Muscle of leg (tissue), 16 donors: ENCODE measurements around the gene C1QTNF9B. TPM values are rescaled to one million over a fixed set of nuclear protein-coding genes. Genes with fewer than 3 reads are reported as not detected.
"Not testable (repeated sequence)": the region's sequence is repeated elsewhere in the genome, so short reads cannot be mapped to it uniquely, and the experiment has no call there.

ENCODE experiments used
- DNase-seq: peaks from one replicate; pipeline ENCODE4 v3.0.0; 2013
- H3K27ac ChIP-seq: one replicate; pipeline ENCODE4 v1.5.1; 2013; ENCODE audit warnings: mild to moderate bottlenecking, low read length, control low read depth
- H3K27me3 ChIP-seq: one replicate; pipeline ENCODE4 v1.6.1; 2013; ENCODE audit warnings: low read length; ENCODE audit not compliant: control insufficient read depth, insufficient read depth
- H3K36me3 ChIP-seq: one replicate; pipeline ENCODE4 v1.6.1; 2013; ENCODE audit warnings: low read length; ENCODE audit not compliant: control insufficient read depth, insufficient read depth
- H3K4me1 ChIP-seq: one replicate; pipeline ENCODE4 v1.6.1; 2013; ENCODE audit warnings: low read length; ENCODE audit not compliant: control insufficient read depth, insufficient read depth
- H3K4me3 ChIP-seq: one replicate; pipeline ENCODE4 v1.5.1; 2013; ENCODE audit warnings: low read length, control low read depth
- H3K9me3 ChIP-seq: replicated peaks from 2 replicates; pipeline ENCODE4 v1.6.1; 2013; ENCODE audit warnings: low read depth, low read length; ENCODE audit not compliant: control insufficient read depth
- WGBS: methylation state at CpG from one replicate; pipeline ENCODE4 v1.1.5; 2013; ENCODE audit warnings: missing lambda C conversion rate; ENCODE audit not compliant: insufficient coverage; 5-methylcytosine and 5-hydroxymethylcytosine counted together
- long read RNA-seq, 11 donors: transcript quantifications; one replicate each; lab custom pipeline, GENCODE V29; 2026
- polyA plus RNA-seq, 8 donors: library from polyadenylated mRNA; unstranded; fragments of 120-200 nt; gene quantifications; one replicate each; pipeline versions ENCODE4 v1.2.1 to v1.2.3, GENCODE V29; 2013; ENCODE audit warnings: inconsistent platforms in 1 of 8, low replicate concordance in 1 of 8; ENCODE audit not compliant: insufficient read length in 8 of 8, insufficient read depth in 1 of 8
- total RNA-seq: library from RNA; stranded (reverse); fragments of 120-200 nt; gene quantifications from one replicate; pipeline ENCODE4 v1.2.4, GENCODE V29; 2013

The C1QTNF9B gene
- total RNA-seq (2.9 TPM), polyA plus RNA-seq (1 to 10 TPM in 7 of 8 donors, under 1 TPM in 1; 0.95 to 3.7 (median 2.5) TPM)
- long read RNA-seq, donor 1, result 0 reads
- long read RNA-seq, donor 2, result 0 reads
- long read RNA-seq, donor 3, result 0 reads
- long read RNA-seq, donor 4, result 0 reads
- long read RNA-seq, donor 5, result 0 reads
- long read RNA-seq, donor 6, result 0 reads
- long read RNA-seq, donor 7, result 0 reads
- long read RNA-seq, donor 8, result 0 reads
- long read RNA-seq, donor 9, result 0 reads
- long read RNA-seq, donor 10, result 0 reads
- long read RNA-seq, donor 11, result 0 reads

DNA sequence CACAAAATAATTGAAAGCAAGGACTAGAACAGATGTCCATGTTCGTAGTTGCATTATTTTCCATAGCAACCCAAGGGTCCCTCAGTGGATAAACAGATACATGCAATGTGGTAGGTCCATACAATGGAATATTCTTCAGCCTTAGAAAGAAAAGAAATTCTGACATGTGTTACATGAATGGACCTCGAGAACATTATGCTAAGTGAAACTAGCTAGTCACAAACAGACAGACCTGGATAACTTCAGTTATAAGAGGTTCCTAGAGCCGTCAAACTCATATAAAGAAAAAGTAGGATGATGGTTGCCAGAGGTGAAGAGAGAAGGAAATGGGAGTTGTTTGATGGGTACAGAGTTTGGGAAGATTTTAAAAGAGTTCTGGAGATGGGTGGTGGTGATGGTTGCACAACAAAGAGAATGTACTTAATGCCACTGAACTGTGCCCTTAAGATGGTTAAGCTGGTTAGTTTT, at the start of gene C1QTNF9B:
C1QTNF9B (minus strand) TSS at position 51 of the 468 bp plus-strand sequence.
- 88% methylated on average over 1 of the region's 3 CpGs for WGBS
- H3K27ac ChIP-seq, H3K36me3 ChIP-seq, H3K4me3 ChIP-seq, H3K27me3 ChIP-seq, H3K9me3 ChIP-seq, H3K4me1 ChIP-seq, DNase-seq: not testable (repeated sequence)

GRCh38 chr13:23946900-23947299, 49.6 kb upstream of the C1QTNF9B start:
- DNase-seq, result no peak
- H3K27ac ChIP-seq, result no peak overlapping the region
- H3K27me3 ChIP-seq, result peaks cover 7% of the 10 kb centered on the region
- H3K36me3 ChIP-seq, result no peaks in the 10 kb centered on the region
- H3K4me3 ChIP-seq, result no peak overlapping the region
- H3K9me3 ChIP-seq, result no peaks in the 10 kb centered on the region
- 84% methylated on average over 7 of the region's 8 CpGs for WGBS
- H3K4me1 ChIP-seq, result no peaks in the 10 kb centered on the region

GRCh38 chr13:23946067-23946466, 48.8 kb upstream of the C1QTNF9B start:
- H3K27me3 ChIP-seq, result peaks cover 7% of the 10 kb centered on the region
- no peak overlapping the region for H3K27ac ChIP-seq
- H3K4me1 ChIP-seq, result no peaks in the 10 kb centered on the region
- no peaks in the 10 kb centered on the region for H3K36me3 ChIP-seq
- 72% methylated on average over 19 of the region's 19 CpGs for WGBS
- H3K9me3 ChIP-seq, result no peaks in the 10 kb centered on the region
- H3K4me3 ChIP-seq, result no peak overlapping the region
- no peak for DNase-seq

DNA sequence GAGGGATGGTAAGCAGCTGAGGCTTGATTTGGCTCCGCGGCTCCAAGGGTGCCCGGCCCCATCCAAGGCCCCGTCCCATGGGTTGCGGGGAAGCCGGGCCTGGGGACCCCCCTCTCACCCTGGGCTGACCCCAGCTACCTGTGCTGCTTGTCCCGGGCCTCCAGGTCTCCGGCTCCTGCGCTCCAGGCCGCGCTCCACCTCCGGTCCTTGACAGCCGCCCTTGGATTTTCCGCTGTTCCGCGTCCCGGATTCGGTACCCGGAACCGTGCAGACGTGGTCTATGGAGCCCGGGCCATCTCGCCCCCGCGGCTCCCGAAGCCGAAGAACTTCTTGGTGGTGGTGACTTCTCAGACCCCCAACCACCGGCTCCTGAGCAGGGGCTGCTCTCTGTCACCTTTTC, 48.3 kb upstream of the C1QTNF9B start:
- H3K36me3 ChIP-seq, result no peaks in the 10 kb centered on the region
- H3K4me1 ChIP-seq, result no peaks in the 10 kb centered on the region
- 76% methylated on average over 25 of the region's 28 CpGs for WGBS

GRCh38 chr13:23941211-23941610, 43.9 kb upstream of the C1QTNF9B start:
- no peaks in the 10 kb centered on the region for H3K9me3 ChIP-seq
- no peak overlapping the region for H3K27ac ChIP-seq
- no peaks in the 10 kb centered on the region for H3K4me1 ChIP-seq
- H3K36me3 ChIP-seq, result no peaks in the 10 kb centered on the region
- peaks cover 7% of the 10 kb centered on the region for H3K27me3 ChIP-seq
- no peak overlapping the region for H3K4me3 ChIP-seq
- no CpG with 5 or more reads among the region's 3 CpGs for WGBS
- no peak for DNase-seq

More for the DNA sequence above, 48.3 kb upstream of the C1QTNF9B start:
- no peak for DNase-seq
- Histone ChIP-seq H3K9me3 (no peaks in the 10 kb centered on the region), H3K4me3 (no peak overlapping the region), H3K27me3 (peaks cover 7% of the 10 kb centered on the region), H3K27ac (no peak overlapping the region)

- H3K9me3 ChIP-seq, H3K27me3 ChIP-seq, H3K4me3 ChIP-seq, DNase-seq, H3K27ac ChIP-seq, H3K4me1 ChIP-seq, H3K36me3 ChIP-seq: not testable (repeated sequence)
- 100% methylated on average over 1 of the region's 3 CpGs for WGBS
Observed at GRCh38 chr13:23939666-23940065, 42.4 kb upstream of the C1QTNF9B start.

DNA sequence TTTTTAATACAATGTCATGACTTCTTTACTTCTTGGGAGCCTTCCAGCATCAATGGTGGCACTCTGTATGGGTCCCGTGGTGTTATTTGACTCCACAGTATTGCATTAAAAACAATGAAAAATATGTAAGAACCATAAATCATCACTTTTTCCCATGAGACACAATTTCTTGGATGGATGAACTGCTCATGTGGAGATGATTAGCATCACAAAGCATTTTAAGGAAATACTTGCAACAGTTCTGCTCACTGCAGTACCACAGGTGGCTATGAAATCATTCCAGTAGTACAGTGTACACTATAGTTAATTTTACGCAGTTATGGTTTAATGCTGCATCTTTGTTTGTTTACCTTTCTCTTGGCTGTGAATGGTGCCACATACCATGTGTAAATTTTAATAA, 37.2 kb upstream of the C1QTNF9B start:
- DNase-seq, result peak; percentile 57
- WGBS, result no CpG with 5 or more reads among the region's 2 CpGs
- H3K27ac ChIP-seq, result no peak overlapping the region
- no peaks in the 10 kb centered on the region for H3K4me1 ChIP-seq
- no peaks in the 10 kb centered on the region for H3K36me3 ChIP-seq
- no peak overlapping the region for H3K4me3 ChIP-seq
- no peaks in the 10 kb centered on the region for H3K9me3 ChIP-seq
- H3K27me3 ChIP-seq, result no peaks in the 10 kb centered on the region

DNA sequence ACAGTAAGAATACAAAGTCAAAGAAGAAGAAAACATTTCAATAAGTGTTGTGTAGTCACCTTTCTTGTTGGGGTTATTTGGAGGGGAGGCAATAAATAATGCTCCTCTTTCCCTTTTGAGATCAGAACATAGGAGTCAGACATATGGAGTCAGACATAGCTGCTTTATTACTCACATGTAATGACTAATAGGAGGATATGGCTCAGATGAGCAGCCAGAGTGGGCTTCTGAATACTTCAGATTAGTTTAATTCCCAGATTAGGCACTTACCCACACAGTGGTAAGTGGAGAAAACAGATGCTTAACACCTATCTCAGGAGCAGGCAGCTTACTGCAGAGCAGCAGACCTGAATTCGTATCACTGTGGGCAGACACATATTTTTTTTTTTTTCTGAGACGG, 31.7 kb upstream of the C1QTNF9B start:
- DNase-seq, result no peak
- H3K9me3 ChIP-seq, result no peaks in the 10 kb centered on the region
- no peaks in the 10 kb centered on the region for H3K4me1 ChIP-seq
- no peak overlapping the region for H3K4me3 ChIP-seq
- WGBS, result 71% methylated on average over 1 of the region's 2 CpGs
- H3K27ac ChIP-seq, result no peak overlapping the region
- no peaks in the 10 kb centered on the region for H3K36me3 ChIP-seq
- no peaks in the 10 kb centered on the region for H3K27me3 ChIP-seq

DNA sequence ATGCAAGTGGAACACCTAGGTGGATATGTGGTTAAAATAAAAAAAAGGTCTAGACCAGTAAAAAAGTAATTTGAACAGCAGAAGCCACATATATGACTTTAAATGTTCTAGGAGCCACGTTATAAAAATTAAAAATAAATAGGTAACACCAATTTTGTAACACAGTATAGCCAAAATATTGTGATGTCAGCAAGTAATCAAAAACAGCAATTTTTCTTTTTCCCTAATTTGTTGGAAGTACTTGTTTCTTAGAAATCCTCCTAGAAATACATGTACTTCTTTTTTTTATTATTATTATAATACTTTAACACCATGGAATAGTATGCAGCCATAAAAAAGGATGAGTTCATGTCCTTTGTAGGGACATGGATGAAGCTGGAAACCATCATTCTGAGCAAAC, 25.7 kb upstream of the C1QTNF9B start:
- Histone ChIP-seq H3K36me3 (no peaks in the 10 kb centered on the region), H3K27ac (no peak overlapping the region), H3K27me3 (no peaks in the 10 kb centered on the region), H3K4me3 (no peak overlapping the region), H3K4me1 (no peaks in the 10 kb centered on the region), H3K9me3 (no peaks in the 10 kb centered on the region)
- no peak for DNase-seq
- WGBS, result no CpG with 5 or more reads among the region's 1 CpG

DNA sequence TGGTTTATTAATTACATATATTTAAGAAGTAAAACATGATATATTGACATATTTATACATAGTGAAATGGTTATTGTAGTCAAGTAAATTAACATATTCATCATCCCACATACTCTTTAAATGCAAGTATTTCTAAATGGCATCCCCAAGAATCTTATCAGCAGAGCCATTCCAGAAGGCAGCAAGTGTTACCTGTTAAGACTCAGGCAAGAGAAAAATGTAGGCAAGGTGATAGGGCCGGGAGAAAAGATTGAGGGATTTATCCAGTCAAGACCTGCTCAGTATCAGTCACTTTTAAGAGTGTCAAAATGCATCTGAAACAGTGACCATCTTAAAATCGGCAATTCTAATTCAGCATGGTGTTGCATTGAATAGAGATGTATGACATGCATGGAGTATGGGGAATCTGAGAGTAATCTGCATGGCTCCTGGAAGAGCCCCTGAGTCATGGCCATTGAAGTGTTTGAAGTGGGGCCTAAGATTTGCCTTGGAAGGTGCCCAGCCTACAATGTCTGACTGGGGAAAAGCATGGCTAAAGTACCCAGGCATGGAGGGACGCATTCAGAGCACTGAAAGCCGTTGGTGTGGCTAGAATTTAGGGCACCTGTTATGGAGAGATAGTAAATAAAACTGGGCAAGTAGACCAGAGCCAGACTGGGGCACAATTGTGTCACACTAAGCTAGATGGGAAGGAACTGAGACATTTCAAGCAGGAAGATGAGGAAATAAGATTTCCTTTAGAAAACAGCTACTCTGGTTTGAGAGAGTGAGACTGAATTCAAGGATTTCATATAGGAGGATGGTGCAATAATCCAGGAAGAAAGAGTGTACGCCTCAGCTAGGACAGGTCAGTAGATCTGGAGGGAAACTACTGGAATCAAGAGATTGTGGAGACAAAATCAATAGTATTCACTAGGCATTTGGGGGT, 25.0 kb upstream of the C1QTNF9B start:
- WGBS, result 66% methylated on average over 5 of the region's 5 CpGs
- no peak overlapping the region for H3K27ac ChIP-seq

More for the DNA sequence above, 25.0 kb upstream of the C1QTNF9B start:
- H3K27me3 ChIP-seq, result no peaks in the 10 kb centered on the region
- no peaks in the 10 kb centered on the region for H3K9me3 ChIP-seq
- H3K4me3 ChIP-seq, result no peak overlapping the region
- no peaks in the 10 kb centered on the region for H3K4me1 ChIP-seq
- no peak for DNase-seq
- no peaks in the 10 kb centered on the region for H3K36me3 ChIP-seq
